HG02943 (cell line): Measurements from ENCODE around the gene BRINP2.
"Not testable (repeated sequence)": the region's sequence is repeated elsewhere in the genome, so short reads cannot be mapped to it uniquely, and the experiment has no call there.

Source experiments
- ATAC-seq: cut with Tn5 transposase; IDR thresholded peaks from one replicate; pipeline ENCODE4 v1.9.1; 2021; ENCODE audit warnings: mild to moderate bottlenecking, low read depth, moderate library complexity; ENCODE audit not compliant: unreplicated experiment

BRINP2 gene

DNA sequence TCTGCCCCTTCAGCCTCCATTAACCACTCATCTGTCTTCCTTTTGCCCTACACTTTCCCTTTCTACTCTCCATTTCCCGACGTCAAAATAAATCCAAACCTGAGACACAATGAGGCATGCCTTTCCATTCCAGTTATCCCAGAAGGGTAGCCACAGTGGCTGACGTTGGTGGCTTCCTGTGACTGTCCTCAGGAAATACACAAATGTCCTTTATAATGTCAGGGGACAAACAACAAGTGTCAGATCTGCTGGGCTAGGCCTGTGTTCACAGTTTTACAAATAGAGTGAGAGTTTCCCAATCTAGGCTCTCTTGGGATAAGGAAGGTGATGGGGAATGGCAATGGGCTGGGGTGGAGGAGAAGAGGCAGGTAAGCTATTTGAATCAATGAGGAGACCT lies 135.3 kb downstream of the BRINP2 start:
- ATAC-seq = no peak

DNA sequence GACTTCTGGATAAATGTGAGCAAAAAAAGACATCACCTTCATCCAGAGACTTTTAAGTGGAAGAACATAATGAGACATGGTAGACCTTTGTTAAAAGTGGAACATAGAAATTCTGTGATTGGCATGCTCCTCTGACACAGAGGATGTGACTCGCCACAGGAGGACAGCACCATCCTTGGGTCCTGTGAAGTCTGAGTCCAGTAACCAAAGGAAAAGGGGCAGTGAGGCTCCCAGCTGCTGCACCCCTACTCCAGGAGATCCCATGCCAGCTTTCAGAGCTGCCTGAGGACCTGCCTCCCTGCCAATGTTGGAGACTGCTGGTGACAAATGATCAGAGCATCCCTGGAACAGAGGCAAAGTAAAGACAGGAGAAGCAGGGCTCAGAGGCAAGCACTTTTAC lies 136.2 kb downstream of the BRINP2 start:
- ATAC-seq = no peak

DNA sequence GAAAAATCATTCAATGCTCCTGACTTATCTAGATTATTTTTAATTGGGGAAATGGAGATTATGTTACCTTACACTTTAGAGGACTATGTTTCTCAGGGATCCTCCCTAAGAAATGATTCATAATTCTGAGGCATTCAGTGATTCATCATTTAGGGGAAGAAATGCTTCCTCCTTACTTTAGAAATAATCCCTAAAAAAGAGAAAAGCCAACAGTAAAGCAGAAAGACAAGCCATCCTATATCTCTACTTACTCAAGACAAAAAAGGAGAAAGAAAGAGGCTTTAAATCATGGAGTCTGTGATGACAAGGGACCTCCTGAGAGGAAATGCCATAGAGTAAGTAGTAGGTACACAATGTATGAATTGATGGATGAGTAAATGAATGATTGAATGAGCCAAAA lies 137.0 kb downstream of the BRINP2 start:
- ATAC-seq = no peak

DNA sequence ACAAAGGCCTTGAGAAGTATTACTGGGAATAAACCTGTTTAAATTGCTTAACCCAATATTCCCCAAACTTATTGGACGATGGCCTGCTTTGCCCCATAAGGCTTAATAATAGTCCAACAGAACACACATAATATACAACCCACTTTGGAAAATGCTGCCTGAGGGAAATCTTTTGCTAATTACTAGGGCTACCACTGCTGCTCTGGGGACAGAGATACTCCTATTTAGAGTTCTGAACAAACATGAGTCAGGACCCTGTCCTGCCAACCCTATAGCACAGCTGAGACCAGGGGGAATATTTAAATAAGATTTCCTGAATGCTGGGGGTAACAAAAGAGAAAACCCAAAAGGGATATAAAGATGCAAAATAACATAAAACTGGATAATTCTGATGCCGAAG lies 139.1 kb downstream of the BRINP2 start:
- ATAC-seq = no peak

DNA sequence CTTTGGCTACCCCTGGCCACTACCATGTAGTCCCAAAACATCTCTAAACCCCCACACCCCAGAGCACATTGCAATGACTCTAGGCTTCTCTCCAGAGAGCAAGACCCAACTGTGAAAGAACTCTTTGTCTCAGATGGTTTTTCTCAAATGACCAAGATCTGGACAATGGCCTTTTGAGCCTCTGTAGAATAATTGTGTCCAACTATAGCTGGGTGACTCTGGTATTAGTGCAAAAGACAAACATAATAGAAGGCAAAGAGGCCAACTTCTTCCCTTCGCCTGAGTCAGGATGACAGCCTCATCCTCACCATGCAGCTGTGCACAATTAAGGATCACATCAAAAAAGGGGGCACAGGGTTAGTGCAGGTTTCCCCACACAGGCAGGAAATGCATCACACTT lies 139.6 kb downstream of the BRINP2 start:
- no peak for ATAC-seq

DNA sequence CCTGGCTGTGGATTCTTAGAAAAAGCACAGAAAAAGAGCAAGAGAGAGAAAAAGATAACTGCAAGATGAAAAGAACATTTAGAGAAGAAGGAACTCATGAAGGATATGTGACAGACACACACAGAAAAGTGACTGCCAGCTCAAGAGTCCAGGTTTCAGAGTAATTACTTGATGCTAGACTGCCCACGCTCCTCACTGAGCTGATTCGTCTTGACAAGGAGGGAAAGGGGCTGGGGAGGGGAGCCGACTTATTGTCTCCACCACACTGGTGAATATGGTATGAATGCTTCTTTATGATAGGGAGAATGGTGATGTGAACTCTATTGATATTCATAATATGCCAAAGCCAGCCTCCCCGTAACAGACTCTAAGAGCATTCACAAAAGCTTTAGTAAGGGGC lies 140.4 kb downstream of the BRINP2 start:
- no peak for ATAC-seq

DNA sequence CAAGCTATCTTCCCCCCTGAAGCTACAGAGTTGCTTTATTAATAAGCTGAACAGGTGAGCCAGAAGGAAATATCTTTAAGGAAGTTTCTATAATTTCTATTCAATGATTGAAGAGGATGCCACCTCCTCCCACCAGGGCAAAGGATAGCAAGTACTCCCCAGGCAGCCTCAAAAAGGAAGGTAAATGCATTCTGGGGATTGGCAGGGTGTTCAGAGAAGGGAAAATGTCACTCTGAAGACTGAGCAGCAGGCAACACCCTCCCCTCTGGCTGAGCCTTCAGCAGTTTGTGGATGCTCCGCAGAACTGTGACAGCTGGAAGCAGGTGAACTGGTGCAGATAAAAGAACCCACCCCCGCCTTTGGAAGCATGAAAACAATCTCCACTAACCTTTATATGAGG lies 140.8 kb downstream of the BRINP2 start:
- no peak for ATAC-seq

DNA sequence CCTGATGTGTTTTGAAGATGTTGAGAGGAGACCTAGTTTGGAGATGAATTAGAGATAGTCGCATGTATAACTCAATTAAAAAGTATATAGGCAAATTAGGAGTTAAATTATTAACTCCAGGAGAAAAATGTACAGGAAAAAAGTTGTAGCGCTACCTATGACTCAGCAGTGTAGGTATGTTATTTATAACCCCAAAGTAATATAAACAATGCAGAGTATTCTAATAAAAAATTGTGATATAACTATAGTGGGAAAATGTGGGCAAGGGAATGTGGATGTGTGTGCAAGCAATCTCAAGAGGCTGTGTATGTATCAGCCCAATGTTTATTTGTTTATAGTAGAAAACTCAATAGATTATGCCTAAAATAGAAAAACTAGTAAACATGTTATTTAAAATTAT lies 144.5 kb downstream of the BRINP2 start:
- no peak for ATAC-seq

DNA sequence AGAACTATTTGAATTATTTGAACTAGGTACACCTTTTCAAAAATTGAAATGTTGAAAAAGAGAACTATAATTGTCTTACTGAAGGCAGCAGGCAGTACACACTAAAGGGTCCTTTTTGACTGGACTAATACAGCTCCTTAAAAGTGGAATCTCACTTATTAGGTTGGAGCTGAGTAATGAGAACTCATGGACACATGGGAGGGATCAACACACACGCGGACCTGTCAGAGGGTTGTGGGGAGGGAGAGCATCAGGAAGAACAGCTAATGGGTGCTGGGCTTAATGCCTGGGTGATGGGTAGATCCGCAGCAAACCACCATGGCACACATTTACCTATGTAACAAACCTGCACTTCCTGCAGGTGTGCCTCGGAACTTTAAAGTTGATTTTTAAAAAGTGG lies 145.0 kb downstream of the BRINP2 start:
- no peak for ATAC-seq

DNA sequence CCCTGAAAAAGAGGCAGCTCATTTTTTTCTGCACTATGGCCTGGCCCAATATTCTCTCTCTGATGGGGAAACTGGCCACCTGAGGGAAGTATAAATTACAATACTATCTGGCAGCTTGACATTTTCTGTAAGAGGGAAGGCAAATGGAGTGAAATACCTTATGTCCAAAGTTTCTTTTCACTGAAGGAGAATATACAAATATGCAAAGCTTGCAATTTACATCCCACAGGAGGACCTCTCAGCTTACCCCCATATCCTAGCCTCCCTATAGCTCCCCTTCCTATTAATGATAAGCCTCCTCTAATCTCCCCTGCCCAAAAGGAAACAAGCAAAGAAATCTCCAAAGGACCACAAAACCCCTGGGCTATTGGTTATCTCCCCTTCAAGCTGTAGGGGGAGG lies 150.7 kb downstream of the BRINP2 start:
- not testable (repeated sequence) for ATAC-seq

DNA sequence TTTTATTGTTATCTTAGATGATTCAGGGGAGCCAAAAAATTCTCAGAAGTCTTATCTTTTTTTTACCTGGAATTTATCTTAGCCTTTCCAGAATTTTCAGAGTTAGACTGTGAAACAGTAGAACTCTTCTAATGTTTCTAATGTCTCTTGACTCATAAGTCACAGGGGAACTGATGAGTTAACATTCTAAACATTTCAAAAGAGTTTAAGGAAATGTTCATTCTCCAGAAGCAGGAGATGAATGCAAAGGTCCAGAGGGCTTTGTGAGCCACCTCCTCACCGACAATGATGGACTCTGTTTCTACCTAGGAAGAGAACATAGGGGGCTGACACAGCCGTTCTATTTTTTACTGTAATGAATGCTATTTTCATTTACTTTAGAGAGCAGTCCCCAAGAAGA lies 157.5 kb downstream of the BRINP2 start:
- no peak for ATAC-seq

DNA sequence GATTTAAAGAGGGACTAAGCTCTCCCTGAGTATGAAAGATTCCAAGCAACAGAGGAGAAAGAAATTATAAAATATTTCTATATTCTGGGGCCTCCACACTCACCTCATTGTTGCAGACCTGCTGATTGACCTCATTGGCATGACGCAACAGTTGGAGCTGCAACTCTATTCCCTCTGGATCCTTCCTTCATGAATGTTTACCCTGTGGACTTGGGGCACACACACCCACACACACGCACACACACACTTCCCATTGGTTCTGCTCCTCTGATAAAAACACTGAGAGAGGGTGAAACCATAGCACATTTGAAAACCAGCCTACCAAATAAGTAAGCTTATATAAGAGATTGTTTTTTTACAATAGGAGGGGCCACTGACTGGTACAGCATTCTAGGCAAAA lies 159.1 kb downstream of the BRINP2 start:
- ATAC-seq = no peak
